Astrocyte (in vitro differentiated cells and primary cell): ENCODE results near the gene INO80E. TPM values are rescaled to one million over a fixed set of nuclear protein-coding genes. Genes with fewer than 3 reads are reported as not detected.

Experiments used
- DNase-seq: peaks from one replicate; pipeline ENCODE4 v3.0.0-alpha.2; 2010; ENCODE audit warnings: low read depth
- FAIRE-seq: peaks from 2 replicates; lab custom pipeline; 2011; peaks lifted over from hg19 to GRCh38; lab: Jason Lieb, UNC
- H2AFZ ChIP-seq: 2 replicates; pipeline ENCODE4 v1.6.0; 2012; ENCODE audit warnings: low read depth, low read length, inconsistent platforms
- H3K27ac ChIP-seq: 2 replicates; pipeline ENCODE4 v1.5.1; 2011; ENCODE audit warnings: low read depth, low read length, inconsistent platforms
- H3K27me3 ChIP-seq: 2 replicates; pipeline ENCODE4 v1.6.0; 2011; ENCODE audit warnings: low read length, inconsistent platforms; ENCODE audit not compliant: insufficient read depth
- H3K36me3 ChIP-seq: 2 replicates; pipeline ENCODE4 v1.5.1; 2011; ENCODE audit warnings: low read length, inconsistent platforms; ENCODE audit not compliant: insufficient read depth
- H3K4me1 ChIP-seq: 2 replicates; pipeline ENCODE4 v1.5.1; 2011; ENCODE audit warnings: low read length, inconsistent platforms; ENCODE audit not compliant: insufficient read depth
- H3K4me2 ChIP-seq: 2 replicates; pipeline ENCODE4 v1.6.0; 2012; ENCODE audit warnings: low read length, inconsistent platforms
- H3K4me3 ChIP-seq: 2 replicates; pipeline ENCODE4 v1.5.1; 2011; ENCODE audit warnings: low read depth, mild to moderate bottlenecking, low read length, inconsistent platforms; ENCODE audit not compliant: insufficient read depth
- H3K79me2 ChIP-seq: 2 replicates; pipeline ENCODE4 v1.6.0; 2012; ENCODE audit warnings: mild to moderate bottlenecking, low read length, inconsistent platforms; ENCODE audit not compliant: insufficient read depth
- H3K9ac ChIP-seq: 2 replicates; pipeline ENCODE4 v1.6.0; 2012; ENCODE audit warnings: mild to moderate bottlenecking, low read length, inconsistent platforms
- H3K9me3 ChIP-seq: 2 replicates; pipeline ENCODE4 v1.5.1; 2012; ENCODE audit warnings: low read depth, mild to moderate bottlenecking, low read length, inconsistent platforms; ENCODE audit not compliant: insufficient read depth
- H4K20me1 ChIP-seq: 2 replicates; pipeline ENCODE4 v1.6.0; 2012; ENCODE audit warnings: low read length, inconsistent platforms; ENCODE audit not compliant: insufficient read depth
- H3K27ac Mint-ChIP-seq: one replicate; pipeline ENCODE4 v1.8.0; 2021; ENCODE audit warnings: mild to moderate bottlenecking, mixed read lengths; ENCODE audit not compliant: unreplicated experiment
- H3K27me3 Mint-ChIP-seq: one replicate; pipeline ENCODE4 v1.8.0; 2021; ENCODE audit warnings: low read depth, mixed read lengths; ENCODE audit not compliant: unreplicated experiment
- H3K36me3 Mint-ChIP-seq: one replicate; pipeline ENCODE4 v1.8.0; 2021; ENCODE audit warnings: low read depth, mixed read lengths; ENCODE audit not compliant: unreplicated experiment
- H3K4me1 Mint-ChIP-seq: one replicate; pipeline ENCODE4 v1.8.0; 2021; ENCODE audit warnings: low read depth, mixed read lengths; ENCODE audit not compliant: unreplicated experiment
- H3K4me3 Mint-ChIP-seq: one replicate; pipeline ENCODE4 v1.8.0; 2021; ENCODE audit warnings: mild to moderate bottlenecking, moderate library complexity, mixed read lengths; ENCODE audit not compliant: unreplicated experiment
- H3K9me3 Mint-ChIP-seq: one replicate; pipeline ENCODE4 v1.8.0; 2021; ENCODE audit warnings: mild to moderate bottlenecking, mixed read lengths; ENCODE audit not compliant: unreplicated experiment
- CTCF ChIP-seq: IDR thresholded peaks from 2 replicates; pipeline ENCODE4 v1.5.1; 2011; ENCODE audit warnings: low read depth, mild to moderate bottlenecking, inconsistent platforms, low read length, moderate library complexity; ENCODE audit not compliant: insufficient read depth
- EZH2 ChIP-seq: IDR thresholded peaks from 2 replicates; pipeline ENCODE4 v1.6.1; 2012; ENCODE audit warnings: mild to moderate bottlenecking, low read length, inconsistent platforms; ENCODE audit not compliant: insufficient read depth
- total RNA-seq: library from RNA; stranded (reverse); gene quantifications from 2 replicates; pipeline ENCODE4 v1.2.1, GENCODE V29; 2021

INO80E gene
- total RNA-seq, 1 donor from 2014 or later = 58.5 TPM

GRCh38 chr16:29950806-29951461 lies 45.1 kb upstream of the INO80E start:
- no peak overlapping the region for H3K27ac ChIP-seq
- no peak overlapping the region for H3K9ac ChIP-seq
- Mint-ChIP-seq H3K4me1 (no peaks in the 10 kb centered on the region), H3K4me3 (no peak overlapping the region), H3K27me3 (no peaks in the 10 kb centered on the region), H3K27ac (no peak overlapping the region), H3K36me3 (peaks cover 4% of the 10 kb centered on the region), H3K9me3 (peaks cover 6% of the 10 kb centered on the region)
- H3K36me3 ChIP-seq = no peaks in the 10 kb centered on the region
- no peaks in the 10 kb centered on the region for H3K4me1 ChIP-seq
- no peaks in the 10 kb centered on the region for H3K9me3 ChIP-seq
- H3K27me3 ChIP-seq = no peaks in the 10 kb centered on the region
- no peak overlapping the region for H3K4me2 ChIP-seq
- no peak overlapping the region for H3K4me3 ChIP-seq
- FAIRE-seq (no peak), DNase-seq (no peak)
- TF ChIP-seq CTCF (no peak), EZH2 (no peak)
- H4K20me1 ChIP-seq = no peaks in the 10 kb centered on the region
- H3K79me2 ChIP-seq = no peaks in the 10 kb centered on the region
- no peak overlapping the region for H2AFZ ChIP-seq

GRCh38 chr16:29951625-29952365 lies 44.2 kb upstream of the INO80E start:
- TF ChIP-seq EZH2 (no peak), CTCF (no peak)
- no peaks in the 10 kb centered on the region for H3K27me3 Mint-ChIP-seq
- no peak overlapping the region for H3K4me3 Mint-ChIP-seq
- Histone ChIP-seq H3K9ac (no peak overlapping the region), H3K27me3 (no peaks in the 10 kb centered on the region), H3K79me2 (no peaks in the 10 kb centered on the region), H3K4me1 (no peaks in the 10 kb centered on the region), H2AFZ (no peak overlapping the region), H3K4me3 (no peak overlapping the region), H3K4me2 (no peak overlapping the region), H4K20me1 (no peaks in the 10 kb centered on the region), H3K9me3 (no peaks in the 10 kb centered on the region), H3K36me3 (no peaks in the 10 kb centered on the region), H3K27ac (no peak overlapping the region)
- no peaks in the 10 kb centered on the region for H3K4me1 Mint-ChIP-seq
- peaks cover 6% of the 10 kb centered on the region for H3K9me3 Mint-ChIP-seq
- peaks cover 4% of the 10 kb centered on the region for H3K36me3 Mint-ChIP-seq
- DNase-seq = no peak
- H3K27ac Mint-ChIP-seq = no peak overlapping the region
- FAIRE-seq = no peak

GRCh38 chr16:29958756-29959155 lies 37.3 kb upstream of the INO80E start:
- peaks cover 9% of the 10 kb centered on the region for H3K4me1 Mint-ChIP-seq
- H3K4me3 ChIP-seq = no peak overlapping the region
- FAIRE-seq = no peak

More at GRCh38 chr16:29958756-29959155, 37.3 kb upstream of the INO80E start:
- Histone ChIP-seq H4K20me1 (no peaks in the 10 kb centered on the region), H2AFZ (no peak overlapping the region), H3K79me2 (no peaks in the 10 kb centered on the region), H3K4me1 (peaks cover 13% of the 10 kb centered on the region), H3K9ac (no peak overlapping the region), H3K9me3 (no peaks in the 10 kb centered on the region), H3K36me3 (no peaks in the 10 kb centered on the region), H3K27me3 (no peaks in the 10 kb centered on the region), H3K4me2 (no peak overlapping the region), H3K27ac (no peak overlapping the region)
- Mint-ChIP-seq H3K9me3 (no peaks in the 10 kb centered on the region), H3K4me3 (no peak overlapping the region), H3K27me3 (no peaks in the 10 kb centered on the region), H3K27ac (no peak overlapping the region), H3K36me3 (peaks cover 5% of the 10 kb centered on the region)
- DNase-seq = no peak
- TF ChIP-seq EZH2 (no peak), CTCF (no peak)
